Endothelial cell of umbilical vein (primary cell): ENCODE results near the gene PITPNM1. TPM values are rescaled to one million over a fixed set of nuclear protein-coding genes. Genes with fewer than 3 reads are reported as not detected.

Experiments
- BruUV-seq: library from RNA; stranded (reverse); fragments of 400-500 nt; replicated peaks from 2 replicates; lab custom pipeline; 2021; lab: Mats Ljungman, UMichigan
- CTCF ChIA-PET: fragments of 300-600, 350-600 bp; sonication (Branson Sonifier 250); formaldehyde crosslinking; loops from one replicate; lab custom pipeline; 2021; ENCODE audit warnings: antibody characterized with exemption, inconsistent platforms; lab: Charles Lee
- POLR2A ChIA-PET: fragments of 300-600, 350-600 bp; sonication (Branson Sonifier 250); formaldehyde crosslinking; loops from one replicate; lab custom pipeline; 2021; ENCODE audit warnings: antibody characterized with exemption, inconsistent platforms; lab: Charles Lee
- DNase-seq: peaks from one replicate; pipeline ENCODE4 v3.0.0-alpha.2; 2011; ENCODE audit warnings: low read depth, low spot score
- FAIRE-seq: peaks from 2 replicates; lab custom pipeline; 2011; peaks lifted over from hg19 to GRCh38; lab: Jason Lieb, UNC
- H2AFZ ChIP-seq: 2 replicates; pipeline ENCODE4 v1.6.0; 2012; ENCODE audit warnings: low read depth, low read length, control low read depth, inconsistent platforms
- H3K27ac ChIP-seq: 2 replicates; pipeline ENCODE4 v1.5.1; 2011; ENCODE audit warnings: low read depth, mild to moderate bottlenecking, control low read depth, low read length, moderate library complexity; ENCODE audit not compliant: insufficient read depth
- H3K27me3 ChIP-seq, 2 experiments: 2 replicates each; pipeline versions ENCODE4 v1.6.0 to v1.6.1; 2011; ENCODE audit warnings: low read length in 2 of 2, mixed read lengths in 1 of 2; ENCODE audit not compliant: control insufficient read depth in 2 of 2, insufficient read depth in 2 of 2
- H3K36me3 ChIP-seq, 2 experiments: 2 replicates in 1 of 2; 3 replicates in 1 of 2; pipeline ENCODE4 v1.5.1; 2011; ENCODE audit warnings: low read length in 2 of 2, mild to moderate bottlenecking in 1 of 2, moderate library complexity in 1 of 2; ENCODE audit not compliant: control insufficient read depth in 2 of 2, insufficient read depth in 2 of 2; ENCODE audit errors: extremely low read depth in 1 of 2
- H3K4me1 ChIP-seq: 3 replicates; pipeline ENCODE4 v1.5.1; 2011; ENCODE audit warnings: mild to moderate bottlenecking, low read length; ENCODE audit not compliant: control insufficient read depth, insufficient read depth; ENCODE audit errors: extremely low read depth
- H3K4me2 ChIP-seq: 2 replicates; pipeline ENCODE4 v1.6.1; 2011; ENCODE audit warnings: low read length, control low read depth, mixed read lengths; ENCODE audit not compliant: insufficient read depth
- H3K4me3 ChIP-seq, 3 experiments: fragments of 200-600 bp in 1 of 3; sonication (generic), shearing (Covaris generic) in 1 of 3; replicated peaks in 1 of 3; 2 replicates each; pipeline ENCODE4 v1.5.1; 2011 to 2016; ENCODE audit warnings: control low read depth in 3 of 3, low read length in 3 of 3, mild to moderate bottlenecking in 2 of 3, inconsistent platforms in 1 of 3, low read depth in 1 of 3, moderate library complexity in 1 of 3; ENCODE audit not compliant: insufficient read depth in 1 of 3
- H3K79me2 ChIP-seq: 2 replicates; pipeline ENCODE4 v1.6.0; 2012; ENCODE audit warnings: low read length, inconsistent platforms; ENCODE audit not compliant: control insufficient read depth, insufficient read depth
- H3K9ac ChIP-seq: replicated peaks from 2 replicates; pipeline ENCODE3; 2011; ENCODE audit warnings: low read length, control low read depth; ENCODE audit not compliant: insufficient read depth; ENCODE audit errors: extremely low read depth
- H3K9me1 ChIP-seq: replicated peaks from 3 replicates; pipeline ENCODE4 v1.6.0; 2011; ENCODE audit warnings: mild to moderate bottlenecking, low read length; ENCODE audit not compliant: control insufficient read depth, insufficient read depth; ENCODE audit errors: extremely low read depth
- H3K9me3 ChIP-seq: replicated peaks from 2 replicates; pipeline ENCODE4 v1.5.1; 2012; ENCODE audit warnings: low read length, inconsistent platforms; ENCODE audit not compliant: control insufficient read depth, insufficient read depth
- H4K20me1 ChIP-seq: replicated peaks from 2 replicates; pipeline ENCODE3; 2011; ENCODE audit warnings: mild to moderate bottlenecking, low read length; ENCODE audit not compliant: control insufficient read depth, insufficient read depth; ENCODE audit errors: extremely low read depth
- CTCF ChIP-seq, 2 donors: IDR thresholded peaks; 1 replicate in 1 of 2; 2 replicates in 1 of 2; pipeline ENCODE4 v1.5.1; 2011; ENCODE audit warnings: low read length in 2 of 2, mild to moderate bottlenecking in 2 of 2, moderate library complexity in 2 of 2, control low read depth in 1 of 2, inconsistent platforms in 1 of 2, low read depth in 1 of 2; ENCODE audit not compliant: insufficient read depth in 1 of 2; ENCODE audit errors: extremely low read depth in 1 of 2
- JUN ChIP-seq: IDR thresholded peaks from 2 replicates; pipeline ENCODE4 v1.6.1; 2011; ENCODE audit warnings: borderline replicate concordance, low read depth; ENCODE audit not compliant: insufficient read length, insufficient read depth
- MYC ChIP-seq: IDR thresholded peaks from one replicate; pipeline ENCODE4 v1.6.1; 2011; ENCODE audit warnings: mild to moderate bottlenecking, low read depth, low read length
- POLR2A ChIP-seq: IDR thresholded peaks from 2 replicates; pipeline ENCODE4 v1.6.1; 2012; ENCODE audit warnings: low read depth, mild to moderate bottlenecking, control low read depth, low read length
- POLR2AphosphoS5 ChIP-seq: IDR thresholded peaks from 2 replicates; pipeline ENCODE4 v1.6.1; 2012; ENCODE audit warnings: low read depth, mild to moderate bottlenecking, control low read depth, low read length, moderate library complexity; ENCODE audit not compliant: insufficient read depth
- dilution Hi-C: fragments of 300-500 bp; cut with MboI; formaldehyde crosslinking; loops from one replicate; pipeline ENCODE4 v1.15.0; 2019; ENCODE audit warnings: low sequenced_read_pairs; ENCODE audit not compliant: extremely low pct_ligation_motif_present
- intact Hi-C: fragments of 100-400 bp; cut with micrococcal nuclease; formaldehyde crosslinking; loops from one replicate; pipeline ENCODE4 v1.10.0; 2022
- polyA plus RNA-seq, 4 experiments: library from polyadenylated mRNA; depleted of rRNA in 3 of 4; stranded (reverse) in 3 of 4; unstranded in 1 of 4; fragments of >200 nt; gene quantifications; 2 replicates each; pipeline versions ENCODE4 v1.2.1 to v1.2.3, GENCODE V29; 2011 to 2012; ENCODE audit warnings: missing spikeins in 1 of 4
- total RNA-seq: library from RNA; stranded (reverse); gene quantifications from 2 replicates; pipeline ENCODE4 v1.2.3, GENCODE V29; 2021

Gene PITPNM1
- total and polyA plus RNA-seq, 2 donors (not counting 3 experiments of a cell fraction or from before 2014, with no cell fraction given), result 16.5 to 26.4 TPM

GRCh38 chr11:67468759-67469507, 36.2 kb downstream of the PITPNM1 start, which contains the start of gene TMEM134:
Gene TMEM134 (minus strand): TSS chr11:67469251. CDS start chr11:67469192, 59 bp downstream.
- peak within 1 kb of the TSS; percentile 64 to 79 (median 73) for H3K4me3 ChIP-seq
- H3K27me3 ChIP-seq, result no peaks in the 10 kb centered on the region
- peak; percentile 88 for DNase-seq
- dilution Hi-C loops, result no loop called here
- no peaks in the 10 kb centered on the region for H4K20me1 ChIP-seq
- H2AFZ ChIP-seq, result peak within 1 kb of the TSS; percentile 72
- H3K9me3 ChIP-seq, result no peaks in the 10 kb centered on the region
- peak within 1 kb of the TSS; percentile 37 for H3K27ac ChIP-seq
- no peaks in the 10 kb centered on the region for H3K9me1 ChIP-seq
- peak; percentile 27 to 65 for TF ChIP-seq CTCF (IDR thresholded peaks at IDR 0.05; ENCODE audit: extremely low read depth in 1 of 2, insufficient read depth in 1 of 2, low read depth in 1 of 2, low read length in 2 of 2)
- no peak for TF ChIP-seq MYC
- TF ChIP-seq POLR2A, result peak; percentile 90
- TF ChIP-seq POLR2AphosphoS5, result peak; percentile 93
- TF ChIP-seq JUN, result no peak
- CTCF ChIA-PET, result interaction anchor here (0.8 to 2.6 kb wide), 8 partner anchors 9 to 123 kb away, joined by 3 to 26 read pairs (median 4); partner anchors contain the start of genes AIP, GPR152 and PPP1CA
- peak; percentile 88 for FAIRE-seq
- peaks cover 16% of the 10 kb centered on the region for H3K4me1 ChIP-seq
- intact Hi-C loops, result loop anchor here (1.0 to 5.0 kb wide), 6 partner anchors 14 to 116 kb away; partner anchors contain the start of genes AIP, CDK2AP2, POLD4 and RPS6KB2
- no peaks in the 10 kb centered on the region for H3K36me3 ChIP-seq
- H3K9ac ChIP-seq, result peak within 1 kb of the TSS; percentile 54
- POLR2A ChIA-PET, result interaction anchor here (0.6 kb wide), 1 partner anchor 112 kb away, joined by 7 read pairs; no protein-coding TSS in a partner anchor
- H3K79me2 ChIP-seq, result no peaks in the 10 kb centered on the region
- peak within 1 kb of the TSS; percentile 60 for H3K4me2 ChIP-seq
- no TSS peak for BruUV-seq
